Stimulated activated CD4-positive, alpha-beta T cell treated with anti-CD3 and anti-CD28 coated beads, Interleukin-1b, Interleukin-23, amount 100 ng/mL, for 1 hour (primary cell): Measurements from ENCODE around the gene SEPHS2.
A peak's percentile ranks its signal among the peaks of the same experiment; 100 is the strongest.
"Not testable (repeated sequence)": the region's sequence is repeated elsewhere in the genome, so short reads cannot be mapped to it uniquely, and the experiment has no call there.

Source experiments
- DNase-seq, 2 donors: peaks; one replicate each; pipeline ENCODE4 v3.0.0-alpha.2; 2020; ENCODE audit warnings: low read depth in 2 of 2

SEPHS2 gene

GRCh38 chr16:30470170-30470512 lies 24.5 kb upstream of the SEPHS2 start:
- DNase-seq: no peak

- DNase-seq: no peak
Observed at GRCh38 chr16:30464078-30464477, 18.4 kb upstream of the SEPHS2 start.

GRCh38 chr16:30461426-30461825 lies 15.8 kb upstream of the SEPHS2 start:
- DNase-seq: not testable (repeated sequence)

GRCh38 chr16:30459456-30459855 lies 13.8 kb upstream of the SEPHS2 start:
- no peak for DNase-seq

- DNase-seq: peak; percentile 49 to 58
Observed at GRCh38 chr16:30458561-30459394, 13.1 kb upstream of the SEPHS2 start.

GRCh38 chr16:30457743-30458560 lies 12.3 kb upstream of the SEPHS2 start:
- no peak for DNase-seq

GRCh38 chr16:30457256-30457655 lies 11.6 kb upstream of the SEPHS2 start:
- no peak for DNase-seq

GRCh38 chr16:30456302-30456701 lies 10.6 kb upstream of the SEPHS2 start:
- no peak for DNase-seq

- not testable (repeated sequence) for DNase-seq
Observed at GRCh38 chr16:30452709-30453580, 7.3 kb upstream of the SEPHS2 start.

GRCh38 chr16:30449116-30449435 lies 3.4 kb upstream of the SEPHS2 start:
- no peak for DNase-seq

- no peak for DNase-seq
Observed at GRCh38 chr16:30447512-30448226, 2.0 kb upstream of the SEPHS2 start.

GRCh38 chr16:30446203-30446595 lies 525 bp upstream of the SEPHS2 start:
- no peak for DNase-seq

GRCh38 chr16:30445149-30445407 lies 596 bp downstream of the SEPHS2 start:
- no peak for DNase-seq

- DNase-seq: no peak
Observed at GRCh38 chr16:30444231-30445148, 1.2 kb downstream of the SEPHS2 start.

- DNase-seq: no peak
Observed at GRCh38 chr16:30443631-30444030, 2.0 kb downstream of the SEPHS2 start.

GRCh38 chr16:30439720-30440348 lies 5.8 kb downstream of the SEPHS2 start:
- DNase-seq: no peak

GRCh38 chr16:30438835-30439234 lies 6.8 kb downstream of the SEPHS2 start:
- DNase-seq: no peak

- no peak for DNase-seq
Observed at GRCh38 chr16:30437511-30438046, 8.1 kb downstream of the SEPHS2 start.

- DNase-seq: no peak
Observed at GRCh38 chr16:30434852-30435251, 10.8 kb downstream of the SEPHS2 start.

- no peak for DNase-seq
Observed at GRCh38 chr16:30430428-30430970, 15.2 kb downstream of the SEPHS2 start.
